ENCODE data around the gene ITPR2.
"Not testable (repeated sequence)": the region's sequence is repeated elsewhere in the genome, so short reads cannot be mapped to it uniquely, and the experiment has no call there.

DNA sequence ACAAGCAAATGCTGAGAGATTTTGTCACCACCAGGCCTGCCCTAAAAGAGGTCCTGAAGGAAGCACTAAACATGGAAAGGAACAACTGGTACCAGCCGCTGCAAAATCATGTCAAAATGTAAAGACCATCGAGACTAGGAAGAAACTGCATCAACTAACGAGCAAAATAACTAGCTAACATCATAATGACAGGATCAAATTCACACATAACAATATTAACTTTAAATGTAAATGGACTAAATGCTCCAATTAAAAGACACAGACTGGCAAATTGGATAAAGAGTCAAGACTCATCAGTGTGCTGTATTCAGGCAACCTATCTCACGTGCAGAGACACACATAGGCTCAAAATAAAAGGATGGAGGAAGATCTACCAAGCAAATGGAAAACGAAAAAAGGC is 161.5 kb downstream of the ITPR2 start:
- not testable (repeated sequence) for TF ChIP-seq CTCF (IDR thresholded peaks at IDR 0.05; ENCODE audit: low read depth, low read length, missing input control); MAX (IDR thresholded peaks at IDR 0.05); EGR1 (IDR thresholded peaks at IDR 0.05; ENCODE audit: low read depth in 2 of 2); NR2F2 (IDR thresholded peaks at IDR 0.05); SP1 (IDR thresholded peaks at IDR 0.05); YY1 (IDR thresholded peaks at IDR 0.05); TAF1 (conservative IDR thresholded peaks at IDR 0.05); RXRA (IDR thresholded peaks at IDR 0.05); HNF4G (IDR thresholded peaks at IDR 0.05); FOXA2 (IDR thresholded peaks at IDR 0.05)
- TF ChIP-seq, protein P1, sequence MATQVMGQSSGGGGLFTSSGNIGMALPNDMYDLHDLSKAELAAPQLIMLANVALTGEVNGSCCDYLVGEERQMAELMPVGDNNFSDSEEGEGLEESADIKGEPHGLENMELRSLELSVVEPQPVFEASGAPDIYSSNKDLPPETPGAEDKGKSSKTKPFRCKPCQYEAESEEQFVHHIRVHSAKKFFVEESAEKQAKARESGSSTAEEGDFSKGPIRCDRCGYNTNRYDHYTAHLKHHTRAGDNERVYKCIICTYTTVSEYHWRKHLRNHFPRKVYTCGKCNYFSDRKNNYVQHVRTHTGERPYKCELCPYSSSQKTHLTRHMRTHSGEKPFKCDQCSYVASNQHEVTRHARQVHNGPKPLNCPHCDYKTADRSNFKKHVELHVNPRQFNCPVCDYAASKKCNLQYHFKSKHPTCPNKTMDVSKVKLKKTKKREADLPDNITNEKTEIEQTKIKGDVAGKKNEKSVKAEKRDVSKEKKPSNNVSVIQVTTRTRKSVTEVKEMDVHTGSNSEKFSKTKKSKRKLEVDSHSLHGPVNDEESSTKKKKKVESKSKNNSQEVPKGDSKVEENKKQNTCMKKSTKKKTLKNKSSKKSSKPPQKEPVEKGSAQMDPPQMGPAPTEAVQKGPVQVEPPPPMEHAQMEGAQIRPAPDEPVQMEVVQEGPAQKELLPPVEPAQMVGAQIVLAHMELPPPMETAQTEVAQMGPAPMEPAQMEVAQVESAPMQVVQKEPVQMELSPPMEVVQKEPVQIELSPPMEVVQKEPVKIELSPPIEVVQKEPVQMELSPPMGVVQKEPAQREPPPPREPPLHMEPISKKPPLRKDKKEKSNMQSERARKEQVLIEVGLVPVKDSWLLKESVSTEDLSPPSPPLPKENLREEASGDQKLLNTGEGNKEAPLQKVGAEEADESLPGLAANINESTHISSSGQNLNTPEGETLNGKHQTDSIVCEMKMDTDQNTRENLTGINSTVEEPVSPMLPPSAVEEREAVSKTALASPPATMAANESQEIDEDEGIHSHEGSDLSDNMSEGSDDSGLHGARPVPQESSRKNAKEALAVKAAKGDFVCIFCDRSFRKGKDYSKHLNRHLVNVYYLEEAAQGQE (IDR thresholded peaks at IDR 0.05), result not testable (repeated sequence)
- TF ChIP-seq, protein P2, sequence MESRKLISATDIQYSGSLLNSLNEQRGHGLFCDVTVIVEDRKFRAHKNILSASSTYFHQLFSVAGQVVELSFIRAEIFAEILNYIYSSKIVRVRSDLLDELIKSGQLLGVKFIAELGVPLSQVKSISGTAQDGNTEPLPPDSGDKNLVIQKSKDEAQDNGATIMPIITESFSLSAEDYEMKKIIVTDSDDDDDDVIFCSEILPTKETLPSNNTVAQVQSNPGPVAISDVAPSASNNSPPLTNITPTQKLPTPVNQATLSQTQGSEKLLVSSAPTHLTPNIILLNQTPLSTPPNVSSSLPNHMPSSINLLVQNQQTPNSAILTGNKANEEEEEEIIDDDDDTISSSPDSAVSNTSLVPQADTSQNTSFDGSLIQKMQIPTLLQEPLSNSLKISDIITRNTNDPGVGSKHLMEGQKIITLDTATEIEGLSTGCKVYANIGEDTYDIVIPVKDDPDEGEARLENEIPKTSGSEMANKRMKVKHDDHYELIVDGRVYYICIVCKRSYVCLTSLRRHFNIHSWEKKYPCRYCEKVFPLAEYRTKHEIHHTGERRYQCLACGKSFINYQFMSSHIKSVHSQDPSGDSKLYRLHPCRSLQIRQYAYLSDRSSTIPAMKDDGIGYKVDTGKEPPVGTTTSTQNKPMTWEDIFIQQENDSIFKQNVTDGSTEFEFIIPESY (IDR thresholded peaks at IDR 0.05), result not testable (repeated sequence)
